Measurements from ENCODE around the gene KCNQ1. TPM values are rescaled to one million over a fixed set of nuclear protein-coding genes. Genes with fewer than 3 reads are reported as not detected.
A peak's percentile ranks its signal among the peaks of the same experiment; 100 is the strongest.

KCNQ1 gene
- total and polyA plus RNA-seq, 2 donors (not counting 3 experiments of a cell fraction or from before 2014, with no cell fraction given) = 0.07 to 0.09 TPM

GRCh38 chr11:2531277-2531986 is 86.6 kb downstream of the KCNQ1 start:
- H3K4me1 ChIP-seq (ENCODE audit: control insufficient read depth, extremely low read depth, insufficient read depth, low read length) = peaks cover 9% of the 10 kb centered on the region
- intact Hi-C loops (cut with micrococcal nuclease) (loop anchor here (1.0 to 10.0 kb wide), 6 partner anchors 103 to 886 kb away; partner anchors contain the start of gene NAP1L4), dilution Hi-C loops (cut with MboI; ENCODE audit: extremely low pct_ligation_motif_present, low sequenced_read_pairs) (no loop called here)
- no peaks in the 10 kb centered on the region for H3K36me3 ChIP-seq (ENCODE audit: control insufficient read depth in 2 of 2, extremely low read depth in 1 of 2, insufficient read depth in 2 of 2, low read length in 2 of 2)
- no peak for TF ChIP-seq MAX (IDR thresholded peaks at IDR 0.05; ENCODE audit: insufficient read depth, insufficient read length)
- TF ChIP-seq CTCF (IDR thresholded peaks at IDR 0.05; ENCODE audit: extremely low read depth in 1 of 2, insufficient read depth in 1 of 2, low read depth in 1 of 2, low read length in 2 of 2) = peak; percentile 80 to 95
- DNase-seq (ENCODE audit: low read depth, low spot score) (peak; percentile 53), FAIRE-seq (peak; percentile 87)
- no peak overlapping the region for H3K9ac ChIP-seq (replicated peaks; ENCODE audit: extremely low read depth, insufficient read depth, low read length)
- no peak overlapping the region for H3K27ac ChIP-seq (ENCODE audit: insufficient read depth, low read depth, low read length)
- no peak overlapping the region for H3K4me3 ChIP-seq (replicated peaks in 1 of 3; ENCODE audit: insufficient read depth in 1 of 3, low read depth in 1 of 3, low read length in 3 of 3)
- no peaks in the 10 kb centered on the region for H3K27me3 ChIP-seq (ENCODE audit: control insufficient read depth in 2 of 2, insufficient read depth in 2 of 2, low read length in 2 of 2)
- no peaks in the 10 kb centered on the region for H3K9me1 ChIP-seq (replicated peaks; ENCODE audit: control insufficient read depth, extremely low read depth, insufficient read depth, low read length)
- ChIA-PET POLR2A (no interaction called here), CTCF (interaction anchor here (0.8 to 8.5 kb wide), 32 partner anchors 9 to 877 kb away, joined by 3 to 711 read pairs (median 5); partner anchors contain the start of genes CDKN1C, KCNQ1 and PHLDA2)
- H4K20me1 ChIP-seq (replicated peaks; ENCODE audit: control insufficient read depth, extremely low read depth, insufficient read depth, low read length) = no peaks in the 10 kb centered on the region
- H2AFZ ChIP-seq (ENCODE audit: low read depth, low read length) = no peak overlapping the region
- H3K9me3 ChIP-seq (replicated peaks; ENCODE audit: control insufficient read depth, insufficient read depth, low read length) = no peaks in the 10 kb centered on the region
- H3K79me2 ChIP-seq (ENCODE audit: control insufficient read depth, insufficient read depth, low read length) = no peaks in the 10 kb centered on the region
- BruUV-seq (replicated peaks) = no TSS peak
- H3K4me2 ChIP-seq (ENCODE audit: insufficient read depth, low read length) = no peak overlapping the region
